ENCODE data around the gene DLX4. TPM values are rescaled to one million over a fixed set of nuclear protein-coding genes. Genes with fewer than 3 reads are reported as not detected.

The DLX4 gene
- total and polyA plus RNA-seq, 2 experiments from 2014 or later = 0.60 to 1.3 TPM

DNA sequence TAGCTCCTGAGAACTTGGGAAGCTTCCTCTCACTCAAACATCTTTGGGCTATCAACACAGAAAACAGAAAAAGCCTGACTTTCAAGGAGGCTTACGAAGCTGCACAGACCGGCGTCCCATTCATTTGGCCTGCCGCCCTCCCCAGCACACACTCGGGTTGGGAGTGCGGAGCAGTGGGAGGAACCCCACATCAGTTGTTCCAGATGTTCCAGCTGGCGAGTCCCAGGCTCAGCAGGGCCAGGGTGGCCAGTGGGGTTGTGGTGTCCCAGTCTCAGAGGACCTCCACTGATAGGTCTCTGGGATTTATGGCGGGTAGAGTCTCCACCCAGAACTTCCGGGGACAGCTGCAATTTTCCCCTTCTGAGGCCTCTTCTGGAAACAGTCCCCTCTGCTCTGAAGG, 43.1 kb upstream of the DLX4 start:
- Histone ChIP-seq H3K36me3 (no peaks in the 10 kb centered on the region), H3K4me1 (ENCODE audit: low read depth) (no peaks in the 10 kb centered on the region), H3K27me3 (no peaks in the 10 kb centered on the region), H3K27ac (no peak overlapping the region), H3K4me3 (no peak overlapping the region), H3K9me3 (ENCODE audit: low read depth) (no peaks in the 10 kb centered on the region)
- TF ChIP-seq, protein P1, sequence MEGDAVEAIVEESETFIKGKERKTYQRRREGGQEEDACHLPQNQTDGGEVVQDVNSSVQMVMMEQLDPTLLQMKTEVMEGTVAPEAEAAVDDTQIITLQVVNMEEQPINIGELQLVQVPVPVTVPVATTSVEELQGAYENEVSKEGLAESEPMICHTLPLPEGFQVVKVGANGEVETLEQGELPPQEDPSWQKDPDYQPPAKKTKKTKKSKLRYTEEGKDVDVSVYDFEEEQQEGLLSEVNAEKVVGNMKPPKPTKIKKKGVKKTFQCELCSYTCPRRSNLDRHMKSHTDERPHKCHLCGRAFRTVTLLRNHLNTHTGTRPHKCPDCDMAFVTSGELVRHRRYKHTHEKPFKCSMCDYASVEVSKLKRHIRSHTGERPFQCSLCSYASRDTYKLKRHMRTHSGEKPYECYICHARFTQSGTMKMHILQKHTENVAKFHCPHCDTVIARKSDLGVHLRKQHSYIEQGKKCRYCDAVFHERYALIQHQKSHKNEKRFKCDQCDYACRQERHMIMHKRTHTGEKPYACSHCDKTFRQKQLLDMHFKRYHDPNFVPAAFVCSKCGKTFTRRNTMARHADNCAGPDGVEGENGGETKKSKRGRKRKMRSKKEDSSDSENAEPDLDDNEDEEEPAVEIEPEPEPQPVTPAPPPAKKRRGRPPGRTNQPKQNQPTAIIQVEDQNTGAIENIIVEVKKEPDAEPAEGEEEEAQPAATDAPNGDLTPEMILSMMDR (IDR thresholded peaks at IDR 0.05; ENCODE audit: low read depth, low read length) = no peak
- peak in 1 of 2 donors; percentile 15 for DNase-seq (ENCODE audit: low read depth in 1 of 2, low spot score in 1 of 2)

DNA sequence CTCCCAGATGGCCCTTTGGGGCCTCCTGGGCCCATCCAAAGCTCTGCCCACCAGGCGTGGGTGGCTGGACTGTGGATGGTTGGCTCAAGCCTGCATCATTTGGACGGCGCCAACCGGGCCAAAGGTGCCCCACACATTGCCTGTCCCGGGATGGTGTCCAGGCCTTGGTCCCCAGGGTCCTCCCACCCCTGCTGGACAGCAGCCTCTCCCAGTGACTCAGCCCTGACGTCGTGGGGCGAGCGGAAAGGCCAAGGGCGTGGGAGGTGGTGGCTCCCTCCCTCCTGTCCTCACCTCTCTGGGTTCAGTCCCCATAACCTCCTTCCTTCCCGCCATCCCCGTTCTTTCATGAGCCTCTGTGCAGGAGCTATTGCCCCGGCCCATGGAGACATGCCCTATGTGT, 42.1 kb upstream of the DLX4 start:
- no peaks in the 10 kb centered on the region for H3K27me3 ChIP-seq

DNA sequence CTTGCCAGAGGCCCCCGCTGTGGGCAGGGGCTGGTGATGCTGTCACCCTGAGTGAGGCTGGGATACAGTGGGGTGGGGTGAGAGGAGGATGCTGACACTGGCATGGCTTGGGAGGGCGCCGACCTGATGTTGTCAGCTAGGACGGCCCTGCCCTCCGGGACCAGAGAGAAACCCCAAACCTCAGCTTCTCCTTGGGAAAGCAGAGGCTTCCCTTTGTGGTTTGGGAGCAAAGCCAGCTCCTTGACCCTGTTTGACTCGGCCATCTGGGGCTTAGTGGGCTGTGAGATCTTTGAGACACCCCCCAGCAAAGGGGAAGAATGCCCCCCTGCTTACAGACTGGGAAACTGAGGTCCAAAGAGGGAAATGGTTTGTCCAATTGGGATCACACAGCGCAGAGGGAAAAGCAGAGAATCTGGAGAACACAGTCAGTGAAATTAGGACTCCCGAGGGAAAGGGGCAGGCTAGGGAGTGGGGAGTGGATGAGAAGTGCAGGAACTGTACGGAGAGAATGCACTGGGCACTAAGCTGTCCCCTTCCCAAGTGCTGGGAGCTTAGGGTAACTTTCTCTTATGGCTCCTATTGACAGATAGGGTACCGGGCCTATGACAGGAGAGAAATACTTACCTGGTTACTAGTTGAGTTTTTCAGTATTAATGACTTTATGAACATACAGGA, 40.7 kb upstream of the DLX4 start:
- peak in 1 of 2 donors; percentile 8 for DNase-seq (ENCODE audit: low read depth in 1 of 2, low spot score in 1 of 2)
- no peaks in the 10 kb centered on the region for H3K4me1 ChIP-seq (ENCODE audit: low read depth)
- no peaks in the 10 kb centered on the region for H3K9me3 ChIP-seq (ENCODE audit: low read depth)
- no peak overlapping the region for H3K4me3 ChIP-seq
- TF ChIP-seq, protein P1 (IDR thresholded peaks at IDR 0.05; ENCODE audit: low read depth, low read length) = no peak
- H3K27ac ChIP-seq = no peak overlapping the region
- H3K27me3 ChIP-seq = no peaks in the 10 kb centered on the region
- H3K36me3 ChIP-seq = no peaks in the 10 kb centered on the region

More for the DNA sequence above, 42.1 kb upstream of the DLX4 start:
- Histone ChIP-seq H3K36me3 (no peaks in the 10 kb centered on the region), H3K9me3 (ENCODE audit: low read depth) (no peaks in the 10 kb centered on the region), H3K4me1 (ENCODE audit: low read depth) (no peaks in the 10 kb centered on the region), H3K27ac (no peak overlapping the region), H3K4me3 (no peak overlapping the region)
- TF ChIP-seq, protein P1 (IDR thresholded peaks at IDR 0.05; ENCODE audit: low read depth, low read length) = no peak
- DNase-seq (ENCODE audit: low read depth in 1 of 2, low spot score in 1 of 2) = peak in 1 of 2 donors; percentile 73

DNA sequence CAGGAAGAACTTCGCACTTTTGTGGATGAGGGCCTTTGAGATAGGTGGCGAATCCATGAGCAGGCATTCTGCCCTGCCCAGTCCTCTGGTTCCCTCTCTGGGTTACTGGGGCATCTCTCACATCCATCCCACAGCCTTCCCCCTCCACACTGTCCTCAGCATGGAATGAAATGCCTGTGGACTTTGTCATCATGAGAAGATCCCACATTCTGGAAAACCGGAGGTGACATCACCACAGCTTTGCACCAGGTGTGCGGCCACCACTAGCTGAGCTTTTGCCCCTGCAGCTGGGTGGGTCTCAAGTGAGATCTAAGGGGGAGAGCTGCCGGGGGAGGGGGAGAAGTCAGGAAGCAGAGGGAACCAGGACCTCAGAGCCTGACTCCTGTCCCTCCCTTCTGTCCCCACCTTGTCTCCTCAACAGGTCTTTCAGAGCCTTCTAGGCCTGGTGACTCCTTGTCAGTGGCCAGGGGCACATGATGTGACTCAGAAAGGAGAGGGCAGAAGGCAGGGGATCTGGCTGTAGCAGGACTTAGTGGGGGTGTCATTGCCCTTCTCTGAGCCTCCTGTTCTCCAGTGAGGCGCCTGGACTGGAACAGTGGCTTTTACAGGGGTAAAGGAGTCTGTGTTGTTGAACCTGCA, 40.0 kb upstream of the DLX4 start:
- TF ChIP-seq, protein P1 (IDR thresholded peaks at IDR 0.05; ENCODE audit: low read depth, low read length) = no peak
- no peak for DNase-seq (ENCODE audit: low read depth in 1 of 2, low spot score in 1 of 2)
- Histone ChIP-seq H3K4me3 (no peak overlapping the region), H3K36me3 (no peaks in the 10 kb centered on the region), H3K4me1 (ENCODE audit: low read depth) (no peaks in the 10 kb centered on the region), H3K9me3 (ENCODE audit: low read depth) (no peaks in the 10 kb centered on the region), H3K27me3 (no peaks in the 10 kb centered on the region), H3K27ac (no peak overlapping the region)

DNA sequence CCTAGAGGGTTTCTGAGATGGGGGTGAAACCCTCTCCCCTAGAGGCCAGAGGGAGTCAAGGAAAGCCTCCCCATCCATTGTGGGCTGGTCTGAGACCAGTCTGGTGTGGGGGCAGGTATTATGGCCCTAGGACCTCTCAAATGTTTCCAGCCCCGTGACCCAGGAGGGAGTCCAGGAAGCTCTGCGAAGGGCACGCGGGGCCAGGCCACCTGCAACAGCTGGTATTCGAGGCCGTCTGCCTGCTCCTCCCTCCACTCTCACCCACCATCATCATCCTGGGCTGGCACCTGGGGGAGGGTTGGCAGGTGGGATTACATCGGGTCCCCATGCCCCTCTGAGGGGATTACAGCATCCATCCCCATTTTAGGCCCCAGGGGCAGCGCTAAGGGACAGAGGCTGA, 38.1 kb upstream of the DLX4 start:
- H3K27me3 ChIP-seq = no peaks in the 10 kb centered on the region
- TF ChIP-seq, protein P1 (IDR thresholded peaks at IDR 0.05; ENCODE audit: low read depth, low read length) = no peak

More for the DNA sequence above, 38.1 kb upstream of the DLX4 start:
- no peaks in the 10 kb centered on the region for H3K9me3 ChIP-seq (ENCODE audit: low read depth)
- H3K4me1 ChIP-seq (ENCODE audit: low read depth) = no peaks in the 10 kb centered on the region
- no peak overlapping the region for H3K4me3 ChIP-seq
- no peak overlapping the region for H3K27ac ChIP-seq
- no peaks in the 10 kb centered on the region for H3K36me3 ChIP-seq
- no peak for DNase-seq (ENCODE audit: low read depth in 1 of 2, low spot score in 1 of 2)
